K562 (cell line): ENCODE data around the gene AKT1S1. TPM values are rescaled to one million over a fixed set of nuclear protein-coding genes. Genes with fewer than 3 reads are reported as not detected.

ENCODE experiments used
- BRD9 ChIP-seq: fragments of 450-650 bp; IDR thresholded peaks from 2 replicates; pipeline ENCODE4 v1.6.1; 2018; ENCODE audit warnings: low read depth; ENCODE audit not compliant: partially characterized antibody
- CEBPB ChIP-seq: fragments of 450-650 bp; IDR thresholded peaks from 2 replicates; pipeline ENCODE4 v1.6.1; 2016; ENCODE audit warnings: missing genetic modification characterization, missing compliant biosample characterization
- DPF2 ChIP-seq: fragments of 450-650 bp; IDR thresholded peaks from 2 replicates; pipeline ENCODE4 v1.6.1; 2016
- ESRRA ChIP-seq: fragments of 450-650 bp; IDR thresholded peaks from 2 replicates; pipeline ENCODE4 v1.6.1; 2014; ENCODE audit warnings: low read depth, mild to moderate bottlenecking, moderate library complexity, borderline replicate concordance
- KLF10 ChIP-seq: fragments of 250-450 bp; sonication (Bioruptor Pico); IDR thresholded peaks from 2 replicates; pipeline ENCODE4 v1.6.1; 2021; ENCODE audit warnings: matching md5 sums
- MYNN ChIP-seq, 2 experiments: sonication (generic); formaldehyde crosslinking in 1 of 2; IDR thresholded peaks; 2 replicates each; pipeline versions ENCODE4 v1.5.0 to v1.6.1; 2016 to 2020; ENCODE audit warnings: antibody characterized with exemption in 1 of 2, missing genetic modification reagents in 1 of 2
- NKRF ChIP-seq: fragments of 450-650 bp; IDR thresholded peaks from 2 replicates; pipeline ENCODE4 v1.6.1; 2016; ENCODE audit warnings: borderline replicate concordance
- PKNOX1 ChIP-seq: fragments of 450-650 bp; IDR thresholded peaks from 2 replicates; pipeline ENCODE4 v1.6.1; 2016
- SMARCA4 ChIP-seq: fragments of 450-650 bp; IDR thresholded peaks from 2 replicates; pipeline ENCODE4 v1.6.1; 2016
- ZBTB12 ChIP-seq: fragments of 250-450 bp; sonication (Bioruptor Pico); IDR thresholded peaks from 2 replicates; pipeline ENCODE4 v1.4.0; 2020
- ZSCAN29 ChIP-seq: fragments of 450-650 bp; IDR thresholded peaks from 2 replicates; pipeline ENCODE4 v1.6.1; 2017
- polyA plus RNA-seq, 8 experiments: library from polyadenylated mRNA; depleted of rRNA in 4 of 8; stranded (reverse) in 5 of 8; unstranded in 3 of 8; fragments of >200 nt; fragmentation: Nextera tagmentation in 2 of 8; fragmentation: Illumina TruSeq in 1 of 8; extraction: Ambion mirVana in 2 of 8; extraction: Trizol in 1 of 8; gene quantifications; 2 replicates each; pipeline versions ENCODE4 v1.2.1 to v1.2.3, GENCODE V29; 2011 to 2014; ENCODE audit warnings: inconsistent platforms in 1 of 8, missing spikeins in 1 of 8
- total RNA-seq, 7 experiments: library from RNA; depleted of rRNA in 6 of 7; stranded (reverse); fragments of >200 nt in 6 of 7; fragmentation: Illumina TruSeq in 2 of 7; extraction: Trizol in 2 of 7; gene quantifications; 2 replicates each; pipeline versions ENCODE4 v1.2.1 to v1.2.3, GENCODE V29; 2011 to 2021; ENCODE audit warnings: low replicate concordance in 1 of 7

AKT1S1 gene
- total and polyA plus RNA-seq, 9 of the 15 experiments (the other 6 are each of a cell fraction or from before 2014, with no cell fraction given): 1.2 to 50.3 (median 17.1) TPM

GRCh38 chr19:49820125-49820524 lies 57.0 kb downstream of the AKT1S1 start (continued):
- TF ChIP-seq ZBTB12 (CRISPR knock-in tag) (no peak), ESRRA (peak; percentile 64; the same call in 1 of the 2 replicates), BRD9 (no peak), MYNN (IDR thresholded peaks at IDR 0.05) (no peak), MYNN (CRISPR knock-in tag; IDR thresholded peaks at IDR 0.05) (no peak), PKNOX1 (peak; percentile 37; the same call in 1 of the 2 replicates), ZSCAN29 (no peak), KLF10 (CRISPR knock-in tag) (no peak), SMARCA4 (peak; percentile 53; the same call in 1 of the 2 replicates), NKRF (no peak), CEBPB (peak; percentile 64), DPF2 (peak; percentile 23; the same call in 1 of the 2 replicates)
